ENCODE data around the gene CROCC.
"Not testable (repeated sequence)": the region's sequence is repeated elsewhere in the genome, so short reads cannot be mapped to it uniquely, and the experiment has no call there.

GRCh38 chr1:16946185-16946584 lies 24.5 kb downstream of the CROCC start:
- TF ChIP-seq CTCF, POLR2A (IDR thresholded peaks at IDR 0.05): not testable (repeated sequence)

Data from lower leg skin (tissue), 3 donors.